GM19240 (cell line): ENCODE measurements around the gene HPCAL1.

ENCODE experiments used
- DNase-seq: peaks from one replicate; pipeline ENCODE4 v3.0.0; 2011; ENCODE audit warnings: low spot score; ENCODE audit not compliant: insufficient read length

Gene HPCAL1

GRCh38 chr2:10303181-10303693 is 533 bp downstream of the HPCAL1 start:
- DNase-seq, result no peak

GRCh38 chr2:10303694-10304378 is 1.1 kb downstream of the HPCAL1 start:
- no peak for DNase-seq

- no peak for DNase-seq
Measured at GRCh38 chr2:10304458-10305253, 2.0 kb downstream of the HPCAL1 start.

GRCh38 chr2:10305254-10305635 is 2.5 kb downstream of the HPCAL1 start:
- DNase-seq, result no peak

- DNase-seq, result no peak
Measured at GRCh38 chr2:10305715-10306114, 3.0 kb downstream of the HPCAL1 start.

- no peak for DNase-seq
Measured at GRCh38 chr2:10306901-10307463, 4.3 kb downstream of the HPCAL1 start.

- DNase-seq, result no peak
Measured at GRCh38 chr2:10307561-10308156, 5.0 kb downstream of the HPCAL1 start.

- no peak for DNase-seq
Measured at GRCh38 chr2:10308866-10309265, 6.2 kb downstream of the HPCAL1 start.

GRCh38 chr2:10309286-10309685 is 6.6 kb downstream of the HPCAL1 start:
- DNase-seq, result no peak

GRCh38 chr2:10310309-10310888 is 7.7 kb downstream of the HPCAL1 start:
- DNase-seq, result no peak

GRCh38 chr2:10311736-10312135 is 9.0 kb downstream of the HPCAL1 start:
- DNase-seq, result no peak

- DNase-seq, result no peak
Measured at GRCh38 chr2:10312437-10312957, 9.8 kb downstream of the HPCAL1 start.

GRCh38 chr2:10316336-10316735 is 13.6 kb downstream of the HPCAL1 start:
- no peak for DNase-seq

GRCh38 chr2:10316860-10317259 is 14.2 kb downstream of the HPCAL1 start:
- no peak for DNase-seq

- DNase-seq, result no peak
Measured at GRCh38 chr2:10317646-10318045, 14.9 kb downstream of the HPCAL1 start.

GRCh38 chr2:10318345-10318744 is 15.6 kb downstream of the HPCAL1 start:
- no peak for DNase-seq

GRCh38 chr2:10319892-10320574 is 17.3 kb downstream of the HPCAL1 start:
- no peak for DNase-seq

- DNase-seq, result no peak
Measured at GRCh38 chr2:10320575-10320931, 17.8 kb downstream of the HPCAL1 start.

GRCh38 chr2:10320933-10321332 is 18.2 kb downstream of the HPCAL1 start:
- DNase-seq, result no peak

- DNase-seq, result no peak
Measured at GRCh38 chr2:10321622-10322021, 18.9 kb downstream of the HPCAL1 start.

- DNase-seq, result no peak
Measured at GRCh38 chr2:10322481-10322880, 19.8 kb downstream of the HPCAL1 start.
